GM12878 (cell line): Measurements from ENCODE around the gene CASR. TPM values are rescaled to one million over a fixed set of nuclear protein-coding genes. Genes with fewer than 3 reads are reported as not detected.

ENCODE experiments used
- CUX1 ChIP-seq: IDR thresholded peaks from 2 replicates; pipeline ENCODE4 v1.6.1; 2012; ENCODE audit warnings: improper control_type of control experiment, low read depth, low read length; ENCODE audit not compliant: insufficient replicate concordance
- E2F8 ChIP-seq: fragments of 450-650 bp; IDR thresholded peaks from 2 replicates; pipeline ENCODE4 v1.6.1; 2018; ENCODE audit warnings: mild to moderate bottlenecking, low read depth, moderate library complexity; ENCODE audit not compliant: partially characterized antibody
- polyA plus RNA-seq, 11 experiments: library from polyadenylated mRNA; depleted of rRNA in 4 of 11; unstranded in 6 of 11; stranded (reverse) in 5 of 11; fragments of >200 nt; fragmentation: Nextera tagmentation in 4 of 11; fragmentation: Illumina TruSeq in 1 of 11; extraction: Ambion mirVana in 4 of 11; extraction: Trizol in 1 of 11; gene quantifications; 1 replicate in 1 of 11; 2 replicates in 10 of 11; pipeline versions ENCODE4 v1.2.1 to v1.2.3, GENCODE V29; 2011 to 2016; ENCODE audit warnings: inconsistent platforms in 2 of 11, missing spikeins in 2 of 11, low read depth in 1 of 11
- total RNA-seq, 4 experiments: library from RNA; depleted of rRNA in 3 of 4; stranded (reverse); fragments of >200 nt in 3 of 4; fragmentation: Illumina TruSeq in 1 of 4; extraction: Trizol in 1 of 4; gene quantifications; 2 replicates each; pipeline versions ENCODE4 v1.2.1 to v1.2.3, GENCODE V29; 2013 to 2021

The CASR gene
- total and polyA plus RNA-seq, 10 of the 15 experiments (the other 5 are each of a cell fraction or from before 2014, with no cell fraction given): 0.04 to 0.37 (median 0.11) TPM

GRCh38 chr3:122239112-122239511, 55.6 kb downstream of the CASR start (continued):
- TF ChIP-seq CUX1 (no peak), E2F8 (no peak)
